ENCODE measurements around the gene EIF4B.

Gene EIF4B

DNA sequence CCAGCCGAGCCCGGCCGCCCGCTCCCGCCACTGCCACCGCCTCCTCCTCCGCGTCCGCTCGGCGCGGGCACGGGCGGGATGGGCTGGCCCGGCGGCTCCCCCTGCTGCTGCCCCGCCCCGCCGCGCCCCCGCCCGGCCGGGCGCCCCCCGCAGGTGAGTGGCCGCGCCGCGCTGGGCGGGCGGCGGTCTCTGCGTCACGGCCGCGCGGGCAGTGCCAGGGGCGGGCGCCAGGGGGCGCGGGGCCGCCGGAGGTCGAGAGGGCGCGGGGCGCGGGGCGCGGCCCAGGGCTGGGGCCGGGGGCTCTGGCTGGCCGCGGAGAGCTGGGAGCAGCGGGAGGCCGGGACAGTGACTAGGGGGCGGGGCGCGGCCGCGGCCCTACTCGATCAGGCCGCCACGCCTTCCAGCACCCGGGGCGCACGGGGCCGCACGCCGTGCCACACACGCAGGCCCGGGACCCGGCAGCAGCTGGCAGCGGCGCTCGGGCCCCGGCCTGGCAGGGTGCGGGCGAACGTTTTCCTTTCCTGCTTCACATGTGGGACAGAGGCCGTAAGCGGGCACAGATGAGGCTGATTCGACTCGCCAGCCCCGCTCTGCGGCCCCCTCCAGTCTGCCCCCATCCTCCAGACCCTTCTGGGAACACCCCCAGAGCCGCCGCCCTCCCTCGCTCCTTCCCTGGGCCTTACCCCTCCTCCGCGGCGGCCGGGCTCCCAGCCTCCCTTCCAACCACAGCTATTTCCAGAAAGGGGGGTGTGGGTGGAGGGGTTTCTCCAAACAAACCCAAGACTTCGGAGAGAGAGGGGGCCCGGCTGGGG is 41.2 kb downstream of the EIF4B start:
- DNase-seq, result peak; percentile 70

DNA sequence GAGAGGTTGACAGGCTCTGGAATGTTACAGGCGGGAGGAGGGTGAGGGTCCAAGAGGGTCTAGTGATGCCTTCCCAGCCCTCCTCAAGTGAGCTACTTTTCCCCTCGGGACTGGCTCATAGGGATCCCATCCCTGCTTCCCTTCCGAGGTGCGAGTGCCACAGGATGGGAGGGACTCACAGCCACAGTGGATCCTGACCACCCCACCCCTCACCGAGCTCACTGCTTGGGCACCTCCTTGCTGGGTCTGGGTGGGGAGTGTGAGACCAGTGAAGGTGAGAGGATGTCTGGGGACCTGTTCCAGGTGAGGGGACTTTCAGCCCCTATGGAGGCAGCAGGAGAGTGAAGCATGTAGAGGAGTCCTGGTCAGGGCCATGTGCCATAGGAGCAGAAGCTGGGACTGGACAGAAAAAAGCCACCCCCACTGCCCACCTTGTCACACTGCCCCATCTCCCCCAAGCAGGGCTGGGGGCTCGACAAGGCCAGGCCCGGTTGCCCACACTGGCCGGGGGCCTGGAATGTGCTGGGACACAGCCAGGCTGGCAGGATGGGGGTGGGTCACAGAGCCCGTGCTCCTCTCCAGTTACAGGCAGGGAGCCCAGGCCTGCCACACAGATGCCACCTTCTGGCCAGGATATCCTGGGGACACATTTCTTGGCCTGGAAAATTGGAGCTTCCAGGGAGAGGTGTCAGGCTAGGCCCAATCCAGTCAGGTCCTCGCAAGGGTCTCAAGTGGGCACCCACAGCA is 42.0 kb downstream of the EIF4B start:
- DNase-seq, result no peak

DNA sequence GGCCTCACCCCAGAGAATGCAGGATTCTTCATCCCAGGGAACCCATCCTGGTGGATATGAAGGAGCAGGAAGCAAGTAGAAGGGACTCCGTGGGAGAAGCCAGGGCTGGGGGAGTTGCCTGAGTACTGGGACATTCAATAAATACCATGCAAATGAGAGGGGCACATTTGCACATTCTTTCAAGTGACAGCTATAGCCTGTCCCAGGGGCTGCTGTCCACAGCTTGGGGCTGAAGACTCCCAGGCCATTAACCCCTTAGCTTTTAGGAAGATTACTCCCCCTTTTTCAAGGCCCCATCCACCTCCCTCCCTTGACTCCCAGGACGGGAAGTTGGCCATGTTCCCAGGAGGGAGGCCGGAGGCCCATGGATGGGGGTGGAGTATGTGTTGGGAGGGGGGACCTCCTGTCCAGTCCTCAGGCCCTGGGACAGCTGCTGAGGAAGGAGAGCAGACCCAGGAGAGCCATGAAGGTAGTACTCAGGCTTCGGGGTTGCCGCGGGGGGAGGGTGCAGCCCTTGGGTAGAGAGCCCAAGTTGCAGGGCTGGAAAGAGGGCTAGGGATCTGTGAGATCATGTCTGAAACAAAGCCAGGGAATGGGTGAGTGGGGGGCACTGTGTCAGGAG is 42.6 kb downstream of the EIF4B start:
- no peak for DNase-seq

DNA sequence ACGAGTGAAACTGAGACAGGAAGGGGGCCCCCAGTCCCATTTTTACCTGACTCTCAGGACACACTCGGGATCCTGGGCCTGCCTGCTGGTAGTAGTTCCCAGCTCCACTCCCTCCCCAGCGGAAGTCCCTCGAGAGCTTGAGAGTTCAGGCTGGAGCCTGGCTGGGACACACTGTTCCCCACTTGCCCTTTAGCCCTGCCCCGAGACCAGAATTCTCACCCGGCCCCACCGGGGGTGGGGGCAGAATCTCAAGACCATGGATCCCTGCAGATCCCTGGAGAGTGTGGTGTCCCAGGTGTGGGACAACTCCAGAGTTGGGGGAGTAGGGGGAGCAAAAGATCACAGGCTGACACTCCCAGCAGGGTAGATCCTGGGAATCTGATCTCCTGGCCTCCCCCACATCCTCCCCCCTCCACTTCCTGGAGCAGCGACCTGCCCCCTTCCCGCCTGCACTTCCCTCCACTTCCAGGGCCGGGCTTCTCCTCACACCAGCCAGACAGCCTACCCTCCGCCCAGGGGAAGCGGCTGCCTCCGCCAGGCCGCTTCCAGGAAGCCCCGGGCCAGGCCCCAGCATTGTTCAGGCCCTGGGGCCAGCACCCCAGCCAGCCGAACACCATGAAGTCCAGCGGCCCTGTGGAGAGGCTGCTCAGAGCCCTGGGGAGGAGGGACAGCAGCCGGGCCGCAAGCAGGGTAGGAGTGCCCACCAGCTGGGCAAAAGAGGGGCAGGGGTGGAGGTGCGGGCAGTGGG is 43.5 kb downstream of the EIF4B start, which contains the start of gene TNS2:
TSS of gene TNS2 (plus strand) at position 495 of the 748 bp plus-strand sequence. CDS start at position 616, 121 bp downstream.
- no peak for DNase-seq

DNA sequence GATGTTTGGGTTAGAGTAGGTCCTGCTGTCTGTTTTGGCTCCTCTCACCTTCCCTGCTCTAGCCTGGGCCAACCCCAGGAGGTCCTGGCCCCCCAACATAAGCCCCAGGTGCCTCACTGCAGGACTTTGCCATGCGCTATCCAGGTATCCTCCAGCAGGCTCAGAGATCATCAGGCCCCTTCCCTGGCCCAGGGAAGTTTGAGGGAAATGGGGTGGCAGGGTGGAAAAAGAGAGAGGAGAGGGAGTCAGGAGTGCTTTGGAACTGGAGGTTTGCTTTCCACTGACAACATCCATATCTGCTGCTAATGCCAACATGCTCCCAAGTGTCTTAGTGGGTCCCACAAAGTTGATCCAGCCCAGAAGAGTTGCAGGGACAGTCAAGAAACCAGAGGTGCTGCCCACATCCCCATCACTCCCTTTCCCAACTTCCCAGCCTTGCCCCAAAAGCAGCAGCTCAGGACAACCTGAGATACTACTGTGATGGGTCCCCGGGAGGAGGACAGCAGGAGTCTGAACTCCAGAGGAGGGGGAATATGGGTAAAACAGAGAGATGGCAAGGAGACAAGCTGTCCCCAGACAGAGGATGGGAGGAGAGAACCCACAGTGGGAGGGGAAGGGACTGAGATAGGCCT is 44.3 kb downstream of the EIF4B start:
- DNase-seq, result no peak

DNA sequence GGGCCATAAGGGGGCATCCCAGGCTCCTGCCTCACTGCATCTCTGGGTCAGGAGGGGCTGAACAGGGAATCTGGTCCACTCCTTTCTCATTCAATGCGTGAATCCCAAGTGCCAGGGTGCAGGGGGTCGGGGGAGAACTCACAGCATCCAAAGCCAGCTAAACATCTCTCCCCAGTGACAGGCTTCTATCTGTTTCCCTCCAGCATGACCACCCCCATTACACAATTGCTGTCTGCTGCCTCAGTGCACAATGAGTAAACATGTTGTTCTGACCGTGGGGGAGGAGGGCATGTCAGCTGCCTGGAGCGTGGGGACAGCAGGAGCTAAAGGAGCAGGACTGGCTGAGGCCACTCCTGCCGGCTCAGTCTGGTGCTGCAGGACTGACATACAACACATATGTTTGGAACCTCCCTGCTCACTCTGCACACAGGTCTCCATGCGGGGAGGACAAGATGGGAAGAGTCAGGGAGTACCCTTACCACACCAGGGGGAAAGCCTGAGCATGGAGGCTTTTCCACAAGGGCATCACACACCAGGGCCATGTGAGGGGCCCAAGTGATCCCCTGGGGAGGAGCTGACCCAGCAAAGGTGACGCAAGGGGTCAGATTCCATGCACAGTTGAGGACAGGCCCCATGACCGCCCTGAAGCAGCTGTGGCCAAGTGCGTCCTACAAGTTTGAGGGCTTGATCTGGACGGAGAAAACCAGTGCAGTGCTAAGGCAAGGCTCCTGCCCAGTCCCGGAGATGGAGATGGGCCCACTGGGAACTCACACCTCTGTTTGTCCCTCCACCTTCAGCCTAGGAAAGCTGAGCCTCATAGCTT is 45.0 kb downstream of the EIF4B start:
- DNase-seq, result no peak

DNA sequence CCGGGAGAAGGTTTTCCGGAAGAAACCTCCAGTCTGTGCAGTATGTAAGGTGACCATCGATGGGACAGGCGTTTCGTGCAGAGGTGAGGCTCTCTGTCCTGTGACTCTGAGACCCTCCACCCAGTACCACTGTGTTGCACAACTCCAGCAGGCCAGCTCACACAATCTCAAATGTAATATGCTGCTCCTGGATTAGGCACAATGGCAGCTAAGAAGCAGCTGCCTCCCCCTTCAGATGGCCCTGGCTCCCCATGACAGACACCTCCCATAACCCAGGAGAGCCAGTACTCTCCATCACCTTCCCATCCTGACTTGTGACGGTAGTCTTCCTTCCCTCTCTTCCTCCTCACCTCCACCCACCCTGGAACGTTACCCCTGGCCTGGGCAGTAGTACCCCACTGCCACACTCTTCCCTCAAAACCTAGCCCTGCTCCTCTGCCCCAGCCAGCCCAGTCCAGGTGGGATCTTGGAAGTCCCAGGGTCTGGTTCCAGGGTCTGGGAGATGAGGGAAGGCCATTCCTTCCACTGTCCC is 45.7 kb downstream of the EIF4B start:
- DNase-seq, result no peak

DNA sequence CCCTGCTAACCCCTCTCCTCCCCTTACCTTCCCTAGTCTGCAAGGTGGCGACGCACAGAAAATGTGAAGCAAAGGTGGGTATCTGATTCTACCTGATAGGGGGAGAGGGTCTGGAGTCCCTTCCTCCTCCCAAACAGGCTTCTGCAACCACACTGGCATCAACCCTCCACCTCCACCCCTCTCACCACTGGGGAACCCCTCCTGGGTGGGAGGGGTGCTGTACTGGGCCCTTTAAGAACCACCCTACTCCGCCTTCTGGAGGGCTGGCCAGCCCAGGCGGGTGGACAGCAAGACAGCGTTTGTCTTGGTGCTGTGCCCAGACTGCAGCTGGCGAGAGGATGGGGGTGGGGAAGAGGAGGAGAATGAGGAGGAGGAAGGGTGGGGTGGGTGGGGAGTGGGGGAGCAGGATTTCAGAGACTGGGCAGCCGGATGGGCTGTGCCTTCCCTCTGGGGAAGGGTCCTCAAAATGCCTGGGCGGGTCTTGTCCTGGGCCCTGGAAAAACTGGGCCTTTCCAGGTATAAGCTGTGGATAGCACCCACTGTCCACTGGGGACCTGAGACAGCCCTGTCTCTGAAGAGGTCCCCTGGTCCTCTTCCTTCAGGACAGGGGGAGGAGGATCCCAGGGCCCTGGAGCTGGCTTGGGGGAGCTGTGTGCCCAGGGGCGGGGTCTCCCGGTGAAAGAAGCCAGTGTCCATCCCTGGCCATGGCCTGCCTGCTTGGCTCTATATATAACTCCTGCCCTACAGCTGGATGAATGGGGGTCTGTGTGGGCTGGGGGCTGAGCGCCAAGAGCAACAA is 46.4 kb downstream of the EIF4B start:
- DNase-seq, result no peak

DNA sequence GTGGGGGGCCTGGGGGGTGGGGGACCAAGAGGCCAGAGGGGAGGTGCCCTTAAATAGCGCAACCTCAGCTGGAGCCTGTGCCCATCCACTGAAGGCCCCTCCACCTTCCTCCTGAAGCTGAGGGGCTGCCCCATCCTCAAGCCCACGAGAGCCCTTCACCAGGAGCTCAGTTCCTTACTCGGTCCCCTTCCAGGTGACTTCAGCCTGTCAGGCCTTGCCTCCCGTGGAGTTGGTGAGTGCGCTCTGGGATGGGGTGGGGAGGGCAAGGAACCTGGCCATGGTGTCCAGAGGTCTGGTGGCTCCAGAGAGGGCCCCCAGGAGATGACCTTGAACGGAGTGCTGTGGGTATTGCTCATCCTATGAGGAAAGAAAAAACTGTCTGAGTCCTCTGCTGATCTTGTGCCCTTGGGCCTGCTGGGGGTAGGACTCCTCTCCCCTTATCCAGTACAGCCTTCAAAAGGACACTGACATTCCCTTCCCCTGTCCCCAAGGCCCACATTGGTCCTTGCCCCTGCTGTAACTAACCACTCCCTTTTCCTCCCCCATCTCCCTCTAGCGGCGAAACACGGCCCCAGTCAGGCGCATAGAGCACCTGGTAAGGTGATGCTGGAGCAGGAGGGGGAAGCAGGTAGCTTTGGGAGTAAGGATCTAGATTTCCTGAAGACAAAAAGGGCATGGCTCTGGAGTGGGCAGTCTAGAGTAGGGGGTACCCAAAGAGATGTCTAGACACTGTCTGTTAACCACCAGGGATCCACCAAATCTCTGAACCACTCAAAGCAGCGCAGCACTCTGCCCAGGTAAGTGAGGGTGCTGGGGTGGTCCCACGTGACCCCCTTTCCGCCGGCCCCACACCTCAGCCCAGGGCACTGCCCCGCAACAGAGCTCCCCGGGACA is 47.2 kb downstream of the EIF4B start:
- DNase-seq, result peak; percentile 61

DNA sequence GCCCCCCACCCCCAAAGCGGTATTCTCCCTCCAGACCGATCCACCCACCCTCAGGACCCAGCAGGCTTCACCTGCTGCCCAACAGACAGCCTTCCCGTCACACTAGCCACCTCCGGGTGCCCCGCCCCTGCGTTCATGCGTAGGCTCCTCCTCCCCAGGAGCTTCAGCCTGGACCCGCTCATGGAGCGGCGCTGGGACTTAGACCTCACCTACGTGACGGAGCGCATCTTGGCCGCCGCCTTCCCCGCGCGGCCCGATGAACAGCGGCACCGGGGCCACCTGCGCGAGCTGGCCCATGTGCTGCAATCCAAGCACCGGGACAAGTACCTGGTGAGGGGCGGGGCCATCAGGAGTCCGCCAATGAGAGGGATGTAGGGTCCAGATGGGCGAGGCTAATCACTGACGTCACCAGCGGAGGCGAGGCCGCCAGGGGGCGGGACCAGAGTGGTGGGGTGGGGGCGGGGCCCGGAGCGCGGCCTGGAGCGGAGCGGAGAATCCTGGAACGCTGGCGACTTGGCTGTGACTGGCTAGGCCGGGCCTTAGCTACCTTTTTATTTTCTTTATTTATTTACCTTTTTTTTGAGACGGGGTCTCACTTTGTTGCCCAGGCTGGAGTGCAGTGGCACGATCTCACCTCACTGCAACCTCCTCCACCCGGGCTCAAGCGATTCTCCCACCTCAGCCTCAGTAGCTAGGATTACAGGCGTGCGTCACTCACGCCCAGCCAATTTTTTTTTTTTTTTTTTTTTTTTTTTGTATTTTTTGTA is 48.0 kb downstream of the EIF4B start:
- DNase-seq, result peak; percentile 94

DNA sequence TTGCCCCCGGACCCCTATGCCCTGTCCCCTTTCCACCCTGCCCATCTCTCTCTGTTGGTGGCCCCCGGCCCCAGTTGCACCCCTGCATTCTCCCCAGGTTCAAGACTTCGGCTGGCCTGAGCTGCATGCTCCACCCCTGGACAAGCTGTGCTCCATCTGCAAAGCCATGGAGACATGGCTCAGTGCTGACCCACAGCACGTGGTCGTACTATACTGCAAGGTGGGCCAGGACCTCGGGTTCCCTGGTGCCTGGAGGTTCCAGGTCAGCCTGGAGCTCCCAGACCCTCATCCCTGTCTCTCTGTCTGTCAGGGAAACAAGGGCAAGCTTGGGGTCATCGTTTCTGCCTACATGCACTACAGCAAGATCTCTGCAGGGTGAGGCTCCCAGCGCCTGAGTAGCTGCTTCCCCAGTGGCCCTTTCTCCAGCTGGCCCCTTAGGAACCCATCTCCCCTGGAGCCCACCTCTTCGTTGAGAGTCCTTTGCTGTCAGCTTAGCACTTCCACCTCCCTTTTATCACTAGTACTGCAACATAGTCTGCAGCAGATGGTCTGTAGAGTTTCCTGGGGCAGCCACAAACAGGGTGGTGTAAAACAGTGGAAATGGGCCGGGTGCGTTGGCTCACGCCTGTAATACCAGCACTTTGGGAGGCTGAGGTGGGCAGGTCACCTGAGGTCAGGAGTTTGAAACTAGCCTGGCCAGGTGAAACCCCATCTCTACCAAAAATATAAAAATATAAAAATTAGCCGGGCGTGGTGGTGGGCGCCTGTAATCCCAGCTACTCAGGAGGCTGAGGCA is 49.4 kb downstream of the EIF4B start:
- peak; percentile 5 for DNase-seq

DNA sequence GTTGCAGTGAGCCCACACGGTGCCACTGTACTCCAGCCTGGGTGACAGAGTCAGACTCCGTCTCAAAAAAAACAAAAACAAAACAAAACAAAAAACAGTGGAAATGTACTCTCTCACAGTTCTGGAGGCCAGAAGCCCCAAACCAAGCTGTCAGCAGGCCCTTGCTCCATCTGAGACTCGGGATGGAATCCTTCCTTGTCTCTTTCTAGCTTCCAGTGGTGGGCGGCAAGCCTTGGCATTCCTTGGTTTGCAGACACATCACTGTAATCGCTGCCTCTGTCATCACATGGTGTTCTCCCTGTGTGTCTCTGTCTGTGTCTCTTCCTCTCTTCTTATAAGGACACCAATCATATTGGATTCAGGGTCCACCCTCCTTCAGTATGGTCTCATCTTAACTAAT is 50.0 kb downstream of the EIF4B start:
- no peak for DNase-seq

DNA sequence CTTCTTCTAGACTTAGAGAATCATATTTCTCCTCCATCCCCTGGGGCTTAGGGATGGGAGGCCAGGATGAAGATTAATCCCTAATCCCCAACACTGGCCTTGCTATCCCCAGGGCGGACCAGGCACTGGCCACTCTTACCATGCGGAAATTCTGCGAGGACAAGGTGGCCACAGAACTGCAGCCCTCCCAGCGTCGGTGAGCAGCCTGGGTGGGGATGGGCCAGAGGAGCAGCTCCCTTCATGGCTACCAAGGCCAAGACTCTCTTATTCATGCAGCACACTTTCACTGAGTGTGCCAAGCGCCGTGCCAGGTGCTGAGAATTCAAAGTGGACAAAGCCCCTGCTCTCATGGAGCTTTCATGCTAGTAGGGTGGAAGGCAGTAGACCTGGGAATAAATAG is 50.6 kb downstream of the EIF4B start:
- DNase-seq, result no peak

DNA sequence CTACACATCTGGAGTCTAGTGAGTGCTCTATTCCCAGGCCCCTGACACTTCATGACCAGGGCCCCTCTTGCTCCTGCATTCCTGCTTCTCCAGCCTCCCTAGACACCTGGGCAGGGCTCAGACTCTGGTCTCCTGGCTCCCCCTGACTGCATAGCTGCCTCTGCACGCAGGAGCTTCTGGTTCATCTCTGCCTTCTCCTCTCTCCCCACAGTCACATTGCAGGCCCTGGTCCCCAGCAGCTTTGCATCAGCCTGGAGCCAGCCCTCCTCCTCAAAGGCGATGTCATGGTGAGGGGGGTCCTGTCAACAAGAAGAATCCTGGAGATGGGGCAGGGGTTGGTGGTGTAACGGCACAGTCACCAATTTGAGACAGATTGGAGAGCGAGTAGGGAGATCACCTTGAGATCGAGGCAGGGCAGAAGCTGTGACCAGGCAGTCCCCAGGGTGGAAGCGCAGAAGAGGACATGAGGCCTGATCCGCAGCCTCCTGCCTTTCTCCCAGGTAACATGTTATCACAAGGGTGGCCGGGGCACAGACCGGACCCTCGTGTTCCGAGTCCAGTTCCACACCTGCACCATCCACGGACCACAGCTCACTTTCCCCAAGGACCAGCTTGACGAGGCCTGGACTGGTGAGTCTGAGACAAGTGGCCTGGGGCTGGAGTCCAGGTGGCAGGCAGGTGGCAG is 51.7 kb downstream of the EIF4B start:
- no peak for DNase-seq

DNA sequence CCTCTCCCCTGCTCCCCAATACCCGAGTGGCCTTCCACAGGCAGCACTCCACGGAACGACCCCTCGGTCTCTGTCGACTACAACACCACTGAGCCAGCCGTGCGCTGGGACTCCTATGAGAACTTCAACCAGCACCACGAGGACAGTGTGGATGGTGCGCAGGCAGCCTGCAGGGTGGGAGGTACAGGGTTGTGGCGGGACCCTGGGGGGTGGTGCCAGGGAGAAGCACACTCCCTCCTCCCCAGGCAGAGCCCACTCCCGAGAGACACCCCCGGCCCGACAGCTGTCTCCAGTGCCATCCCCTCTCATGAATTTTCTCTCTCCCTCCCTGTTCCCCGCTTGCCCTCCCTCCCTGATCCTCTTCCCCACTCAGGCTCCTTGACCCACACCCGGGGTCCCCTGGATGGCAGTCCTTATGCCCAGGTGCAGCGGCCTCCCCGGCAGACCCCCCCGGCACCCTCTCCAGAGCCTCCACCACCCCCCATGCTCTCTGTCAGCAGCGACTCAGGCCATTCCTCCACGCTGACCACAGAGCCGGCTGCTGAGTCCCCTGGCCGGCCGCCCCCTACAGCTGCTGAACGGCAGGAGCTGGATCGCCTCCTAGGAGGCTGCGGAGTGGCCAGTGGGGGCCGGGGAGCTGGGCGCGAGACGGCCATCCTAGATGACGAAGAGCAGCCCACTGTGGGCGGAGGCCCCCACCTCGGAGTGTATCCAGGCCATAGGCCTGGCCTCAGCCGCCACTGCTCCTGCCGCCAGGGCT is 52.6 kb downstream of the EIF4B start:
- no peak for DNase-seq

DNA sequence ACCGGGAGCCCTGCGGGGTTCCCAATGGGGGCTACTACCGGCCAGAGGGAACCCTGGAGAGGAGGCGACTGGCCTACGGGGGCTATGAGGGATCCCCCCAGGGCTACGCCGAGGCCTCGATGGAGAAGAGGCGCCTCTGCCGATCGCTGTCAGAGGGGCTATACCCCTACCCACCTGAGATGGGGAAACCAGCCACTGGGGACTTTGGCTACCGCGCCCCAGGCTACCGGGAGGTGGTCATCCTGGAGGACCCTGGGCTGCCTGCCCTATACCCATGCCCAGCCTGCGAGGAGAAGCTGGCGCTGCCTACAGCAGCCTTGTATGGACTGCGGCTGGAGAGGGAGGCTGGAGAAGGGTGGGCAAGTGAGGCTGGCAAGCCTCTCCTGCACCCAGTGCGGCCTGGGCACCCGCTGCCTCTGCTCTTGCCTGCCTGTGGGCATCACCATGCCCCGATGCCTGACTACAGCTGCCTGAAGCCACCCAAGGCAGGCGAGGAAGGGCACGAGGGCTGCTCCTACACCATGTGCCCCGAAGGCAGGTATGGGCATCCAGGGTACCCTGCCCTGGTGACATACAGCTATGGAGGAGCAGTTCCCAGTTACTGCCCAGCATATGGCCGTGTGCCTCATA is 53.3 kb downstream of the EIF4B start:
- no peak for DNase-seq

Measured in activated naive CD4-positive, alpha-beta T cell treated with anti-CD3 and anti-CD28 coated beads, Interleukin-2, amount 50 U/mL, for 16 hours (primary cell).